ENCODE data around the gene LRRC9. TPM values are rescaled to one million over a fixed set of nuclear protein-coding genes. Genes with fewer than 3 reads are reported as not detected.
"Not testable (repeated sequence)": the region's sequence is repeated elsewhere in the genome, so short reads cannot be mapped to it uniquely, and the experiment has no call there.

Gene LRRC9
- total RNA-seq, 1 donor from 2014 or later: 1.3 TPM

- no peak overlapping the region for H3K4me3 Mint-ChIP-seq (ENCODE audit: unreplicated experiment)
- H3K27ac Mint-ChIP-seq (ENCODE audit: unreplicated experiment): no peak overlapping the region
- DNase-seq: no peak
- peaks cover 8% of the 10 kb centered on the region for H3K9me3 Mint-ChIP-seq (ENCODE audit: unreplicated experiment)
- peaks cover 6% of the 10 kb centered on the region for H3K36me3 Mint-ChIP-seq (ENCODE audit: unreplicated experiment)
- TF ChIP-seq CTCF (IDR thresholded peaks at IDR 0.05; ENCODE audit: partially characterized antibody, unreplicated experiment): no peak
- H3K27me3 Mint-ChIP-seq (ENCODE audit: unreplicated experiment): peaks cover 1% of the 10 kb centered on the region
- H3K4me1 Mint-ChIP-seq (ENCODE audit: low read depth, unreplicated experiment): no peaks in the 10 kb centered on the region
These were observed 94.5 kb downstream of the LRRC9 start for GRCh38 chr14:60014402-60014801.

- Mint-ChIP-seq H3K36me3 (ENCODE audit: unreplicated experiment) (no peaks in the 10 kb centered on the region), H3K9me3 (ENCODE audit: unreplicated experiment) (no peaks in the 10 kb centered on the region), H3K27me3 (ENCODE audit: unreplicated experiment) (no peaks in the 10 kb centered on the region), H3K4me3 (ENCODE audit: unreplicated experiment) (no peak overlapping the region), H3K27ac (ENCODE audit: unreplicated experiment) (no peak overlapping the region), H3K4me1 (ENCODE audit: low read depth, unreplicated experiment) (no peaks in the 10 kb centered on the region)
- TF ChIP-seq CTCF (IDR thresholded peaks at IDR 0.05; ENCODE audit: partially characterized antibody, unreplicated experiment): no peak
- DNase-seq: no peak
These were observed 101.7 kb downstream of the LRRC9 start for GRCh38 chr14:60021619-60022018.

GRCh38 chr14:60025571-60025970 lies 105.6 kb downstream of the LRRC9 start:
- H3K9me3 Mint-ChIP-seq (ENCODE audit: unreplicated experiment): no peaks in the 10 kb centered on the region
- H3K4me3 Mint-ChIP-seq (ENCODE audit: unreplicated experiment): no peak overlapping the region
- no peaks in the 10 kb centered on the region for H3K27me3 Mint-ChIP-seq (ENCODE audit: unreplicated experiment)
- no peak for TF ChIP-seq CTCF (IDR thresholded peaks at IDR 0.05; ENCODE audit: partially characterized antibody, unreplicated experiment)
- no peak overlapping the region for H3K27ac Mint-ChIP-seq (ENCODE audit: unreplicated experiment)
- no peak for DNase-seq
- H3K36me3 Mint-ChIP-seq (ENCODE audit: unreplicated experiment): no peaks in the 10 kb centered on the region
- no peaks in the 10 kb centered on the region for H3K4me1 Mint-ChIP-seq (ENCODE audit: low read depth, unreplicated experiment)

GRCh38 chr14:60035177-60035576 lies 115.2 kb downstream of the LRRC9 start:
- Mint-ChIP-seq H3K27ac (ENCODE audit: unreplicated experiment) (no peak overlapping the region), H3K4me3 (ENCODE audit: unreplicated experiment) (no peak overlapping the region), H3K27me3 (ENCODE audit: unreplicated experiment) (no peaks in the 10 kb centered on the region), H3K4me1 (ENCODE audit: low read depth, unreplicated experiment) (no peaks in the 10 kb centered on the region), H3K36me3 (ENCODE audit: unreplicated experiment) (peaks cover 3% of the 10 kb centered on the region), H3K9me3 (ENCODE audit: unreplicated experiment) (no peaks in the 10 kb centered on the region)
- TF ChIP-seq CTCF (IDR thresholded peaks at IDR 0.05; ENCODE audit: partially characterized antibody, unreplicated experiment): no peak
- no peak for DNase-seq

GRCh38 chr14:60047976-60048375 lies 128.0 kb downstream of the LRRC9 start:
- not testable (repeated sequence) for H3K4me3 Mint-ChIP-seq (ENCODE audit: unreplicated experiment); DNase-seq; H3K27me3 Mint-ChIP-seq (ENCODE audit: unreplicated experiment); H3K27ac Mint-ChIP-seq (ENCODE audit: unreplicated experiment); H3K4me1 Mint-ChIP-seq (ENCODE audit: low read depth, unreplicated experiment); H3K9me3 Mint-ChIP-seq (ENCODE audit: unreplicated experiment)
- peaks cover 10% of the 10 kb centered on the region for H3K36me3 Mint-ChIP-seq (ENCODE audit: unreplicated experiment)

Data from glutamatergic neuron (in vitro differentiated cells).